HL-60 (cell line): ENCODE measurements around the gene RAPSN.

Experiments used
- CTCF ChIP-seq: IDR thresholded peaks from one replicate; pipeline ENCODE4 v1.5.1; 2011; ENCODE audit warnings: low read length, control low read depth, inconsistent platforms; ENCODE audit not compliant: insufficient read depth
- REST ChIP-seq: IDR thresholded peaks from 2 replicates; pipeline ENCODE4 v1.6.1; 2012; ENCODE audit warnings: low read depth; ENCODE audit not compliant: insufficient replicate concordance

- TF ChIP-seq CTCF (no peak), REST (no peak)
Observed at GRCh38 chr11:47480762-47481161, 31.8 kb upstream of the RAPSN start.
